K562 (cell line): ENCODE data around the gene NBEA. TPM values are rescaled to one million over a fixed set of nuclear protein-coding genes. Genes with fewer than 3 reads are reported as not detected.

Experiments
- KLF6 ChIP-seq: fragments of 250-450 bp; sonication (Bioruptor Pico); IDR thresholded peaks from 2 replicates; pipeline ENCODE4 v1.4.0; 2020; ENCODE audit warnings: mild to moderate bottlenecking, moderate library complexity, borderline replicate concordance
- NRF1 ChIP-seq, 2 experiments: fragments of 450-650 bp; IDR thresholded peaks in 1 of 2; conservative IDR thresholded peaks in 1 of 2; 2 replicates each; pipeline ENCODE4 v1.6.1; 2014; ENCODE audit warnings: mild to moderate bottlenecking in 2 of 2
- PATZ1 ChIP-seq: fragments of 250-450 bp; sonication (Bioruptor Pico); IDR thresholded peaks from 2 replicates; pipeline ENCODE4 v1.5.0; 2020; ENCODE audit warnings: mild to moderate bottlenecking, borderline replicate concordance
- ZBTB40 ChIP-seq, 2 experiments: fragments of 450-650 bp in 1 of 2; sonication (generic) in 1 of 2; formaldehyde crosslinking in 1 of 2; IDR thresholded peaks; 2 replicates each; pipeline versions ENCODE4 v1.7.1 to v1.9.0; 2016 to 2022; ENCODE audit warnings: inconsistent platforms in 1 of 2, mild to moderate bottlenecking in 1 of 2, missing genetic modification reagents in 1 of 2
- polyA plus RNA-seq, 8 experiments: library from polyadenylated mRNA; depleted of rRNA in 4 of 8; stranded (reverse) in 5 of 8; unstranded in 3 of 8; fragments of >200 nt; fragmentation: Nextera tagmentation in 2 of 8; fragmentation: Illumina TruSeq in 1 of 8; extraction: Ambion mirVana in 2 of 8; extraction: Trizol in 1 of 8; gene quantifications; 2 replicates each; pipeline versions ENCODE4 v1.2.1 to v1.2.3, GENCODE V29; 2011 to 2014; ENCODE audit warnings: inconsistent platforms in 1 of 8, missing spikeins in 1 of 8
- total RNA-seq, 7 experiments: library from RNA; depleted of rRNA in 6 of 7; stranded (reverse); fragments of >200 nt in 6 of 7; fragmentation: Illumina TruSeq in 2 of 7; extraction: Trizol in 2 of 7; gene quantifications; 2 replicates each; pipeline versions ENCODE4 v1.2.1 to v1.2.3, GENCODE V29; 2011 to 2021; ENCODE audit warnings: low replicate concordance in 1 of 7

The NBEA gene
- total and polyA plus RNA-seq, 9 of the 15 experiments (the other 6 are each of a cell fraction or from before 2014, with no cell fraction given): 0.03 to 0.94 (median 0.05) TPM; not detected in 2

- TF ChIP-seq ZBTB40 (IDR thresholded peaks at IDR 0.05) (no peak), ZBTB40 (CRISPR knock-in tag; IDR thresholded peaks at IDR 0.05) (no peak), PATZ1 (CRISPR knock-in tag) (no peak), KLF6 (no peak), NRF1 (conservative IDR thresholded peaks at IDR 0.05 in 1 of 2, IDR thresholded peaks at IDR 0.05 in 1 of 2) (no peak)
These were observed 515.2 kb downstream of the NBEA start (continued) for GRCh38 chr13:35457258-35457657.
